ENCODE results near the gene CACNA1G.

The CACNA1G gene

GRCh38 chr17:50637829-50638605 lies 77.5 kb downstream of the CACNA1G start:
- H3K4me1 Mint-ChIP-seq (ENCODE audit: low read depth): peaks cover 2% of the 10 kb centered on the region
- H3K9me3 Mint-ChIP-seq: no peaks in the 10 kb centered on the region
- H3K27me3 Mint-ChIP-seq: peaks cover 50% of the 10 kb centered on the region
- no peak overlapping the region for H3K4me3 Mint-ChIP-seq
- no peak overlapping the region for H3K27ac Mint-ChIP-seq
- no peaks in the 10 kb centered on the region for H3K36me3 Mint-ChIP-seq (ENCODE audit: low read depth)

DNA sequence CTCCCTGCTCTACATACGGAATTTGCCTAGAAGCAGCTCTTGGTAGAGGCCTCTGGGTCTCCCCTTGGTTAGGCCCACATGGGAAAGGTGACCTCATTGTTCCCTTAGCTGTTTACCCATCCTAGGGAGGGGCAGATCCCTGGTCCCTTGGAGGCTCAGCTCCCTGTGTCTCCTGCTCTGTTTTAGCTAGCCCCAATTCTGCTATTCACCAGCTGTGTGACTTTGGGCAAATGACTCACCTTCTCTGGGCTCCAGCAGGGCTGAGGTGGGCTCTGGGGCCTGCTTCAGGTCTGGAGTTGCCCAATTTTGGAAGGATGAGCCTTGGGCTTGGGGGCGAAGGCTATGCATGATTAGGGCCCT lies 78.1 kb downstream of the CACNA1G start:
- Mint-ChIP-seq H3K27ac (no peak overlapping the region), H3K36me3 (ENCODE audit: low read depth) (no peaks in the 10 kb centered on the region), H3K4me1 (ENCODE audit: low read depth) (peaks cover 1% of the 10 kb centered on the region), H3K9me3 (no peaks in the 10 kb centered on the region), H3K27me3 (peaks cover 48% of the 10 kb centered on the region), H3K4me3 (no peak overlapping the region)

DNA sequence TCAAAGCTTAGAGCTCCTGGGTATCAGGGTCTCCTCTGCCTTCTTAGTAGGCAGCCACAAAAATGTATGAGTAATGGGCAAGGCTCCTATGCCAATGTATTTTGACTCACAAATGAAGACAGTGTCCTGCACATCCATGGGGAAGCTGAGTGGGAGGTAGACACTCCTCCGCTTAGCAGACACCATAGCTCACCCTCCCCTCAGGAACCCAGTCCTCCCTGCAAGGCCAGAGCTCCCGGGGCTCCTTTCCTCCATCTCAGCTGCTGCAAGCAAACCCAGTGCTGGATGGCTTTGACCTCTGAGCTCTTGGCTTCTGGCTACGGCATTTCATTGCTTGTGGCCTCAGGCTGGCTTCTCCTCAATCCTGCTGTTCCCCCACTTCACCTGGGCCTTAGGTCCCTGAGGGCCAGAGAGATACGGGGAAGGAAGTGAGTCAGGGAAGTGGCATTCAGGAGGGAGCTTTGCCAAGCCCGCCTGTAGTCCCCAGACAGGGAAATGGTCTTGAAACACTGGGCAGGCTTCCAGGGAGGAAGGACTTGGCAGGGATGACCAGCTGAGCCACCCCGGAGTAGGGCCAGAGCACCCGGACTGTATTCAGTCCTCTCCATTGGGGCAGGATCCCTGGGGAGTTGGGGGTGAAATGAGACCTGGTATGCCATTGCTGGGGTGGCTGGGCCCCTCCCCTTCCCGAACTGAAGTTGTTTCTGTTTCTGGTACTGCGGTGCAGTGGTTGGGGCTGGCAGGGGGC lies 78.6 kb downstream of the CACNA1G start:
- H3K27ac Mint-ChIP-seq: no peak overlapping the region
- H3K9me3 Mint-ChIP-seq: no peaks in the 10 kb centered on the region
- H3K36me3 Mint-ChIP-seq (ENCODE audit: low read depth): no peaks in the 10 kb centered on the region
- H3K27me3 Mint-ChIP-seq: peaks cover 43% of the 10 kb centered on the region
- no peak overlapping the region for H3K4me3 Mint-ChIP-seq
- H3K4me1 Mint-ChIP-seq (ENCODE audit: low read depth): no peaks in the 10 kb centered on the region

GRCh38 chr17:50640686-50641351 lies 80.3 kb downstream of the CACNA1G start:
- Mint-ChIP-seq H3K4me1 (ENCODE audit: low read depth) (no peaks in the 10 kb centered on the region), H3K9me3 (no peaks in the 10 kb centered on the region), H3K36me3 (ENCODE audit: low read depth) (no peaks in the 10 kb centered on the region), H3K4me3 (no peak overlapping the region), H3K27ac (no peak overlapping the region), H3K27me3 (peaks cover 33% of the 10 kb centered on the region)

DNA sequence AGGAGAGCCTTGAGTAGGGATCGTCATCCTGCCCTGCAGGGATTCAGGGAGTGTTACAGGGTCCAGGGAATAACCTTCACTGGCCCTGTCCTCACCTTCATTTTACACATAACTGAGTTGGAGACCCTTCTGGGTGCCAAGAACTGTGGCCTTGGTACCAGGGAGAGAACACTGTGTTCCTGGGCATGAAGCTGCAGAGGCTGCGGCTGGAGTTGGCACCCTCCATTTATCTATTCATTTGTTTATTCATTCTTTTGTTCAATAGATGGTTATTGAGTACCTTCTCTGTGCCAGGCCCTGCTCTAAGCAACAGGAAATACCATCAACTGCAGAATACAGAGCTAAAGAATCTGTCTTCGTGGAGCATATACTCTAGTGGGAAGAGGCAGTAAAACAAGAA lies 80.8 kb downstream of the CACNA1G start:
- Mint-ChIP-seq H3K27ac (no peak overlapping the region), H3K9me3 (no peaks in the 10 kb centered on the region), H3K4me3 (no peak overlapping the region), H3K36me3 (ENCODE audit: low read depth) (no peaks in the 10 kb centered on the region), H3K4me1 (ENCODE audit: low read depth) (no peaks in the 10 kb centered on the region), H3K27me3 (peaks cover 27% of the 10 kb centered on the region)

GRCh38 chr17:50642071-50642721 lies 81.7 kb downstream of the CACNA1G start:
- H3K4me3 Mint-ChIP-seq: no peak overlapping the region
- H3K27me3 Mint-ChIP-seq: peaks cover 20% of the 10 kb centered on the region
- H3K36me3 Mint-ChIP-seq (ENCODE audit: low read depth): no peaks in the 10 kb centered on the region
- H3K4me1 Mint-ChIP-seq (ENCODE audit: low read depth): no peaks in the 10 kb centered on the region
- H3K27ac Mint-ChIP-seq: no peak overlapping the region
- H3K9me3 Mint-ChIP-seq: no peaks in the 10 kb centered on the region

DNA sequence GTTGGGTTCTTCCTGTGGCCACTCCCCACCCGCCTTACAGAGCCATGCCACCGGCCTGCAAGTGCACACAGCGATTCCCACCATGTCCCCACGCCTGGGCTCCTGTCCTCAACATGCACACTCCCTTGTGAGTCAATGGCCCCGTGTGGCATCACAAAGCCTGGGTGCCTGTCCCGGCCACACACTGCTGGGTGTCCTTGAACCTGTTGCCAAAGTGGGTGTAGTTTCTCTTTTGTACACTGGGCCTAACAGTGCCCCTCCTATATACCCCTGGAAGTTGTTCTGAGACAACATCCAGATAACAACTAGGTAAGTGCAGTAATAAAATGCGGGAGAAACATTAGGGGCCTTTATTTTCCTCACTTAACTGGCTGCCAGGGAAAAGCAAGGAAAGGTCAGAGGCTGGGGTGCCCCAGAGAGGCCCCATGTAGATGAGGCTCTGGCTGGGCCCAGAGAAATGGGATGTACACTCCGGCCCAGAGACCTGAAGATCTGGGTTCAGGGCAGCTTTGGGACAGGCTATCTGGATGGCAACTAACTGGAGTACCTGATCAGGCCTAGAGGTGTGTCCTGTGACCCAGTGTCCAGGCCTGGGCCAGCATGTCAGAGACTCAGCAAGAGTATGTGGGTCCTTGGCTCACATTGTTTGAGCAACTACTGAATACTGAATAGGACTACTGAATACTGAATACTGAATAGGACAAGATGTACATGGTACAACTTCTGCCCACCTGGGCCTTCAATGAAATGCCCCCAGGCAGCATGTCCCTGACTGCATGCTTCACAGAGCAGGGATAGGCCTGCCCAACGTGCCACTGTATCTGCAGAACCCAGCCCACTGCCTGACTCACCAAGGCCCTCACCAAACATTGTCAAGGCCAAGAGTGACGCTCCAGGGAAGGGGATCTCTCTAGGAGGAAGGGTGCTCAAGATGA lies 82.5 kb downstream of the CACNA1G start:
- Mint-ChIP-seq H3K4me1 (ENCODE audit: low read depth) (no peaks in the 10 kb centered on the region), H3K36me3 (ENCODE audit: low read depth) (no peaks in the 10 kb centered on the region), H3K4me3 (no peak overlapping the region), H3K27me3 (peaks cover 18% of the 10 kb centered on the region), H3K9me3 (no peaks in the 10 kb centered on the region), H3K27ac (no peak overlapping the region)

GRCh38 chr17:50645748-50646682 lies 85.5 kb downstream of the CACNA1G start:
- H3K36me3 Mint-ChIP-seq (ENCODE audit: low read depth): no peaks in the 10 kb centered on the region
- H3K27me3 Mint-ChIP-seq: peaks cover 16% of the 10 kb centered on the region
- H3K27ac Mint-ChIP-seq: no peak overlapping the region
- no peak overlapping the region for H3K4me3 Mint-ChIP-seq
- no peaks in the 10 kb centered on the region for H3K9me3 Mint-ChIP-seq
- H3K4me1 Mint-ChIP-seq (ENCODE audit: low read depth): no peaks in the 10 kb centered on the region

GRCh38 chr17:50647187-50647586 lies 86.7 kb downstream of the CACNA1G start:
- Mint-ChIP-seq H3K4me3 (no peak overlapping the region), H3K27ac (no peak overlapping the region), H3K36me3 (ENCODE audit: low read depth) (no peaks in the 10 kb centered on the region), H3K27me3 (peaks cover 22% of the 10 kb centered on the region), H3K9me3 (no peaks in the 10 kb centered on the region), H3K4me1 (ENCODE audit: low read depth) (no peaks in the 10 kb centered on the region)

- Mint-ChIP-seq H3K9me3 (no peaks in the 10 kb centered on the region), H3K27ac (no peak overlapping the region), H3K4me3 (no peak overlapping the region), H3K36me3 (ENCODE audit: low read depth) (no peaks in the 10 kb centered on the region), H3K4me1 (ENCODE audit: low read depth) (no peaks in the 10 kb centered on the region), H3K27me3 (peaks cover 19% of the 10 kb centered on the region)
Measured at GRCh38 chr17:50649042-50649908, 88.8 kb downstream of the CACNA1G start.

DNA sequence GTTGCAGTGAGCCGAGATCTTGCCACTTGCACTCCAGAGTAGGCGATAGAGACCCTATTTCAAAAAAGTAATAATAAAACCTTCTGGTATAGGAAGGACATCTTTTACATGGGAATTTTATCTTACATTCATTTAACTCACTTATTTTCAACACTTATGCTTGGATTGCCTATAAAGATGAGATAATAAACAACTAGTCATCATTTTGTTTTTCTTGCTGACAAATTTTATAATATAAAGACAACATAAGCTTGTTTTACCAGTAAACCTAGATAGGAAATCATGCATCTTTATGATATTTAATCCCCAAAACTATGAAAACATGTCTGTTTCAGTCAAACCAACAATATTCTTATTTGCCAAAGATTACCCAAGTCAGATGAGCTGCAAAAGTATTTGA lies 91.1 kb downstream of the CACNA1G start:
- Mint-ChIP-seq H3K27ac (no peak overlapping the region), H3K36me3 (ENCODE audit: low read depth) (no peaks in the 10 kb centered on the region), H3K9me3 (no peaks in the 10 kb centered on the region), H3K4me1 (ENCODE audit: low read depth) (no peaks in the 10 kb centered on the region), H3K27me3 (peaks cover 19% of the 10 kb centered on the region), H3K4me3 (no peak overlapping the region)

GRCh38 chr17:50653738-50654137 lies 93.2 kb downstream of the CACNA1G start:
- Mint-ChIP-seq H3K36me3 (ENCODE audit: low read depth) (no peaks in the 10 kb centered on the region), H3K9me3 (no peaks in the 10 kb centered on the region), H3K4me1 (ENCODE audit: low read depth) (no peaks in the 10 kb centered on the region), H3K27me3 (peaks cover 12% of the 10 kb centered on the region), H3K4me3 (no peak overlapping the region), H3K27ac (no peak overlapping the region)

- H3K27ac Mint-ChIP-seq: no peak overlapping the region
- H3K9me3 Mint-ChIP-seq: no peaks in the 10 kb centered on the region
- H3K4me3 Mint-ChIP-seq: no peak overlapping the region
- H3K36me3 Mint-ChIP-seq (ENCODE audit: low read depth): no peaks in the 10 kb centered on the region
- H3K27me3 Mint-ChIP-seq: peaks cover 6% of the 10 kb centered on the region
- peaks cover 5% of the 10 kb centered on the region for H3K4me1 Mint-ChIP-seq (ENCODE audit: low read depth)
Measured at GRCh38 chr17:50656509-50656908, 96.0 kb downstream of the CACNA1G start.

Data from stimulated activated naive CD8-positive, alpha-beta T cell treated with anti-CD3 and anti-CD28 coated beads, Interleukin-15, Interleukin-2, amounts not matched to agents 100 ng/mL and 50 ng/mL, for 24 hours (primary cell).